Heart left ventricle (tissue), 16 donors: Measurements from ENCODE around the gene ADAM22. TPM values are rescaled to one million over a fixed set of nuclear protein-coding genes. Genes with fewer than 3 reads are reported as not detected.
A peak's percentile ranks its signal among the peaks of the same experiment; 100 is the strongest.

Source experiments
- ATAC-seq, 4 donors: fragments of 200-7000 bp; cut with Tn5 transposase; one replicate each; pipeline ENCODE4 v1.9.1; 2020 to 2022; ENCODE audit warnings: moderate library complexity in 4 of 4, mild to moderate bottlenecking in 3 of 4, moderate number of reproducible peaks in 1 of 4
- DNase-seq, 5 donors: peaks; one replicate each; pipeline ENCODE4 v3.0.0-alpha.2; 2020
- H3K27ac ChIP-seq, 12 donors: fragments of 200-600 bp; sonication (generic) in 4 of 12; one replicate each; pipeline versions ENCODE4 v1.5.0 to v1.8.0; 2016 to 2022; ENCODE audit warnings: mild to moderate bottlenecking in 2 of 12
- H3K27me3 ChIP-seq, 9 donors: fragments of 200-600 bp; sonication (generic) in 2 of 9; one replicate each; pipeline versions ENCODE4 v1.5.1 to v1.8.0; 2016 to 2022; ENCODE audit warnings: mild to moderate bottlenecking in 3 of 9
- H3K36me3 ChIP-seq, 9 donors: fragments of 200-600 bp; sonication (generic) in 2 of 9; one replicate each; pipeline versions ENCODE4 v1.5.0 to v1.8.0; 2018 to 2022; ENCODE audit warnings: mild to moderate bottlenecking in 2 of 9
- H3K4me1 ChIP-seq, 12 donors: fragments of 200-600 bp; sonication (generic) in 4 of 12; one replicate each; pipeline versions ENCODE4 v1.5.0 to v1.8.0; 2016 to 2022; ENCODE audit warnings: mild to moderate bottlenecking in 3 of 12
- H3K4me3 ChIP-seq, 12 donors: fragments of 200-600 bp; sonication (generic) in 4 of 12; one replicate each; pipeline versions ENCODE4 v1.5.0 to v1.8.0; 2017 to 2022; ENCODE audit warnings: mild to moderate bottlenecking in 9 of 12, moderate library complexity in 4 of 12
- H3K9me3 ChIP-seq, 12 donors: fragments of 200-600 bp; sonication (generic) in 4 of 12; one replicate each; pipeline versions ENCODE4 v1.5.0 to v1.8.0; 2016 to 2022; ENCODE audit warnings: mild to moderate bottlenecking in 1 of 12
- CTCF ChIP-seq, 12 donors: fragments of 200-600 bp; sonication (generic) in 4 of 12; IDR thresholded peaks; one replicate each; pipeline versions ENCODE4 v1.5.0 to v1.8.0; 2018 to 2022; ENCODE audit warnings: antibody characterized with exemption in 12 of 12, mild to moderate bottlenecking in 5 of 12
- POLR2A ChIP-seq, 2 donors: fragments of 450-650 bp; IDR thresholded peaks; one replicate each; pipeline ENCODE4 v1.6.1; 2017; ENCODE audit warnings: antibody characterized with exemption in 2 of 2, mild to moderate bottlenecking in 2 of 2, moderate library complexity in 2 of 2
- WGBS, 4 donors: extraction: QIAGEN DNeasy Blood & Tissue Kit in 2 of 4; methylation state at CpG; one replicate each; pipeline versions ENCODE4 v1.1.5 to v1.1.7; 2013 to 2018; 5-methylcytosine and 5-hydroxymethylcytosine counted together
- intact Hi-C, 10 donors: fragments of 100-400 bp; cut with DNase I; formaldehyde crosslinking; loops; one replicate each; pipeline versions ENCODE4 v1.11.1 to v1.14.2; 2022
- polyA plus RNA-seq, 2 donors: library from polyadenylated mRNA; stranded (reverse); fragments of 200-250 nt; gene quantifications; one replicate each; pipeline ENCODE4 v1.2.3, GENCODE V29; 2013
- total RNA-seq, 9 donors: library from RNA; depleted of rRNA in 2 of 9; stranded (reverse); fragments of >200 nt in 2 of 9; fragmentation: NEBNext Ultra II Directional in 3 of 9; extraction: Animal tissue kit (Norgen Biotek cat#: 25700) in 3 of 9; gene quantifications; one replicate each; pipeline versions ENCODE4 v1.1.0 to v1.2.4, GENCODE V29; 2016 to 2023
- donor health status: ischemic (EF 13 %, LVEDD 7.1; RV severe dilation, severe dysfunction).
- donor health status: healthy with polysubstance abuse.
- donor health status: DM: no; HTN: yes; CAD: no.
- donor health status: DM: no; HTN: no; CAD: no.
- donor health status: ischemic (EF 25% LVEDD 6.9; RV normal size, moderate dysfunction).
- donor health status: ischemic (EF 25% LVEDD 5.7; RV mildly dilated, moderate dysfunction).
- donor health status: healthy.
- donor health status: DM: yes; HTN: yes; CAD: no.
- donor health status: ischemic (EF 35%, LVEDD 5.7; RV mildly dilated, moderate dysfunction).
- donor health status: nonischemic (EF 11% LVEDD 7.7; RV severe dilation, severe dysfunction).
- donor health status: DM: yes; HTN: yes; CAD: no.
- donor health status: PGD.
- donor health status: ischemic (EF 29% LVEDD 5.4; RV normal size, mild dysfunction).
- donor health status: nonischemic (EF 23%, LVEDD 6.1; RV moderate dilation, normal function).

Gene ADAM22
- total and polyA plus RNA-seq, 11 donors, result 0.27 to 3.4 (median 1.1) TPM

- Histone ChIP-seq H3K27me3 (no peaks in the 10 kb centered on the region), H3K4me1 (peaks cover 0 to 26% (median 14%) of the 10 kb centered on the region in 12 donors), H3K27ac (peak overlapping the region; percentile 64 to 96 (median 89)), H3K36me3 (peaks cover 0 to 38% (median 32%) of the 10 kb centered on the region in 9 donors), H3K9me3 (no peaks in the 10 kb centered on the region), H3K4me3 (peak overlapping the region; percentile 69 to 98 (median 90))
- TF ChIP-seq POLR2A (IDR thresholded peaks at IDR 0.05) (no peak), CTCF (IDR thresholded peaks at IDR 0.05) (no peak)
- intact Hi-C loops, result loop anchor here in 1 of 10 donors (5.0 kb wide), 1 partner anchor 342 kb away; the partner anchor contains the start of genes DBF4 and SLC25A40
- peak; percentile 20 to 69 (median 48) for ATAC-seq
- peak; percentile 42 to 65 (median 49) for DNase-seq
- whole genome bisulfite sequencing, 4 donors, result 1% methylated on average over 27 of the region's 27 CpGs
Measured at GRCh38 chr7:88218836-88219605, 285.0 kb downstream of the ADAM22 start.

- TF ChIP-seq CTCF (IDR thresholded peaks at IDR 0.05) (peak; percentile 77 to 98 (median 94)), POLR2A (IDR thresholded peaks at IDR 0.05) (peak in 1 of 2 donors; percentile 81)
- WGBS, 4 donors, result 0 to 1% (median 0%) methylated on average over 58 to 75 of the region's 75 CpGs
- peak within 1 kb of the TSS; percentile 64 to 96 (median 89) for H3K27ac ChIP-seq
- intact Hi-C loops, result loop anchor here in 1 of 10 donors (5.0 kb wide), 1 partner anchor 343 kb away; the partner anchor contains the start of genes DBF4 and SLC25A40
- peak within 1 kb of the TSS; percentile 69 to 98 (median 90) for H3K4me3 ChIP-seq
- ATAC-seq (peak; percentile 88 to 100 (median 98)), DNase-seq (peak; percentile 87 to 93 (median 88))
- no peaks in the 10 kb centered on the region for H3K9me3 ChIP-seq
- peaks cover 0 to 27% (median 22%) of the 10 kb centered on the region in 9 donors for H3K36me3 ChIP-seq
- peaks cover 0 to 26% (median 14%) of the 10 kb centered on the region in 12 donors for H3K4me1 ChIP-seq
- H3K27me3 ChIP-seq, result no peaks in the 10 kb centered on the region
Measured at GRCh38 chr7:88219781-88220747, 286.0 kb downstream of the ADAM22 start, which contains the start of gene SRI. TSS of gene SRI (minus strand) at chr7:88220038. CDS start at chr7:88220026, 12 bp downstream.

- Histone ChIP-seq H3K4me1 (peaks cover 0 to 18% (median 8%) of the 10 kb centered on the region in 12 donors), H3K27me3 (no peaks in the 10 kb centered on the region), H3K36me3 (no peaks in the 10 kb centered on the region), H3K4me3 (no peak overlapping the region), H3K9me3 (peaks cover 0 to 6% (median 0%) of the 10 kb centered on the region in 12 donors), H3K27ac (no peak overlapping the region)
- intact Hi-C loops, result no loop called here
- 97 to 100% (median 97%) methylated on average over 2 of the region's 2 CpGs for WGBS, 4 donors
- TF ChIP-seq CTCF (IDR thresholded peaks at IDR 0.05) (no peak), POLR2A (IDR thresholded peaks at IDR 0.05) (no peak)
- ATAC-seq, result no peak
- DNase-seq, result no peak
Measured at GRCh38 chr7:88223265-88223664, 289.2 kb downstream of the ADAM22 start.
